Measurements from ENCODE around the gene ASIC2.
"Not testable (repeated sequence)": the region's sequence is repeated elsewhere in the genome, so short reads cannot be mapped to it uniquely, and the experiment has no call there.

The ASIC2 gene

DNA sequence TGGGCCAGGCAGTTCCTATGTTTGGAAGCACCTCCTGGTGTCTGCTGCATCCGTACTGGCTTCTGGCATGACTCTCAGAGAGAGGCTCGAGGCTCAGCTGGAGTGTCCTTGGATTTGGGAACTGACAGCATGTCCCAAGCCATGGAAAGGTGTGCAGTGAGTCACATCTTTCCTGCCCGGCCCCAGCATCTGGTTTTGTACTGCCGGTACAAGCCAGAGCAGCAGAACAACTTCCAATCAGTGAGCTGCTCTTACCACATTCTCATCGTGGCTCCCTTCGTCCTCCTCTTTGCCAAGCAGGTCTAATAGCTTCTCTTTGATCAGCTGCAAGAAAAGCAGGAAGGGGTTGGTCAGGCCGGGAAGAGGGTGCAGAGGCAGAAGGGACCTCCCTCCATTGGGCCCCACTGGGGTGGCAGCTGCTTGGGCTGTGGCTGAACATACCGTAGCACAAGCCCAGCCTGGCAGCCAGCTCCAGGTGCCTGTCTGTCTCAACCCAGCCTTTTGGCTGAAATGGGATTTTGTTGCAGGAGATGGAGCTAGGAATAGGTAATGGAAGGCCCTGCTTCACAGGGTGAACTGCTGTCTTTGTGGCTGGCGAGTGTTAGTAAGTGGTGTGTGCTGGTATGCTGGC is 277.3 kb downstream of the ASIC2 start:
- no peak for DNase-seq

DNA sequence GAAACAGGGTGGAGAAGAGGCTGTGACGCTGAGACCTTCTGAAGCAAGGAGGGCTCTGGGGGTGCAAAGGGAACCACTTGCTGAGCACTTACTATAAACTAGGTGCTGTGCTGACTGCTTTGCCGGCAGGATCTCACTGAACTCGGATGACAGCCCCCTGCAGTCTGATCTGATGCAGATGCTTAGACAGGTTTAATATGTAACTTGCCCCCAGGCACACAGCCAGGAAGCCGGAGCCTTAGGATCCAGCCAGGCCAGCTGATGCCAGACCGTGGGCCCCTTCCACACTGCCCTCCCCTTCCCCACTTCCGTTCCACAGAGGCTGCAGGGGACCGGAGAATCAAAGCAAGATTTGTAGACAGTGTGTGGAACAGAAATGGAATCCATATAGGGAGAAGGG is 278.3 kb downstream of the ASIC2 start:
- DNase-seq = no peak

DNA sequence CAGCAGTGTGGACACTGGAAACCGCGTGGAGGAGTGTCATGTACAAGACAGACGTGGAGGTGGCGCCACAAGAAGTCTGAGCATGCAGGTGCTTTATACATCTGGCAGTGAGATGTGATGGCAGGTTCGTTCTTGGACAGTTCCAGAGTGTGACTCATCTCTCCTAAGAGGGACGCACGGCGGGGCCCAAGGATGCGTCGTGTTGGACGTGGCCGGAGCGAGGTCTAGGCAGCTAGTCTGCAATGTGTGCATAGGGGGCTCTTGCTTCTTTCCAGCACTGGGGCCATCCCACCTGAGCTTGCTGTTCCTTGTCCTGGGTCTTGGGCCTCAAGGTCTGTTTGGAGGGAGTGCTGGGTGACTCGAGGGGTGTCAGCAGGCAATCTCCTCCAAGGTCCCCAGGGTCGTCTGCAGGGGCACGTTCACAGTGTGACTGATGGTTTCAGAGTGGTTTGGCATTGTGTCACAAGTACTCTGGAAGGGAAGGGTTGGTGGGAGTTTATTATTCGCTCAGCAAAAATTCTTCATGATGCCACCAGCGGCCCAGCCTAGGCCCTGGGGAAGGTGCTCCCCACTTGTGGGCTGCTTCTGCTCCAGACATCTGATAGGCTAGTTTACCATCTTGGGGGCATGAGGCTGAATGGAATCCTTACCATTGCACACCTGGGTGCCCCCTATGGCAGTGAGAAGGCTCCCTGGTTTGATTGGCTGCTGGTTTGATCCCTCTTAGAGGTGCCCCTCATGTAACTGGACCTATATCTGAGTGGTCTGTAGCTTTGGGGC is 279.3 kb downstream of the ASIC2 start:
- no peak for DNase-seq

DNA sequence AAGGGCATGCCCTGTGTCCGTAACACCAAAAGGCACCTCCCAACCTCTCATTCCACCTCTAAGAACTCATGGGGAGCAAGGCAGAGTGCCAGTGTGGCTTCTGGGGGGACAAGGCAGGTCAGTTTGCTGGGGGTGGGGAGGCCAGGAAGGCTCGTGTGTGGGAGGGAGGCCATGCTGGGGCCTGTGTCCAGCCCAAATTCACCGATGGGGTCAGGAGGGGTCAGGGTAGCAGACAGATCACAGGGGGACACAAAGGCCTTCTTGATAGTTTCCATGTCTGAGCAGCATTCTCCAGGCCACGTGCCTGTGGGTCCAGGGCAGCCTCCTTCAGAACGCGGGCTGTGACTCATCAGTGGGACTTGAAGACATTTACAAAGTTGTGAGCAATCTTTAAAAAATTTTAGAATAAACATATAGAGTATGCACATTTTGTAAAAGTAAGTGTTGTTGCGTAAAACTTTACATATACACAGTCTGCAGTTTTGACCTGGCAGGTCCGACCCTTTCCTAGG is 280.5 kb downstream of the ASIC2 start:
- DNase-seq = no peak

DNA sequence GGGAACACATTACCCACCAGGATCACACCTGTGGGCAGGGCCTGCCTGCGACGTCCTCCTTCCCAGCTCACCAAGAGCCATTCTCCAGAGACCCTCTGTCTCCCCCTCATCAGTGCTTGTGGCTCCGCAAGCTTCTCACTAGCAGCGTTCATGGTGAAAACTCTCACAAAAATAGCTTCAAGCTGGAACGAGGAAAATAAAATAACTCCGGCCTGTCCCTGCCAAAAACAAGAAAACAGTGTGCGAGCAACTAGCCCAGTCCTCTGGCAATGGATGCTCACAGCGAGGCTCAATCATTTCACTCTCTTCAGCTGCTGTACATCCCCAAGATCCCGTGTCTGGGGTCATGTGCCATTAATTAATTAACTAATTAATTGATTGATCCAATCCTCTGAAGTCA is 283.5 kb downstream of the ASIC2 start:
- DNase-seq = no peak

DNA sequence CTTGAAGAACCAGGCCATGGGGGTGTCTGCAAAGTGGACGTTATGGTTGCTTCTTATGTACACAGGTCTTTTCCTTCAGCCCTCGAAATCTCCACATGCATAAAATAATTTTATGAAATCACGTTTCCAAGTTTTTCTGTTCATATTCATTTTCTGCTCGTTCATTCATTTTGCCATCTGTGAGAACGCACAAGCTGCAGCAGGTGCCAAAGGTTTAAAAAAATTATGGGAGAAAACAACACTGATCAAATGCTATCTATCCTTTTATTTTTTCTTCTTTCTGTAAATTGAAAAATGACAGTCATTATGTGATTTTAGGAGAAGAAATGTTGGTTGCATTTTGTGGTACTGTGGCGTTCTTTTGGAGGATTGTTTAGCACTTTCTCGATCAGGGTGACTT is 285.9 kb downstream of the ASIC2 start:
- no peak for DNase-seq

DNA sequence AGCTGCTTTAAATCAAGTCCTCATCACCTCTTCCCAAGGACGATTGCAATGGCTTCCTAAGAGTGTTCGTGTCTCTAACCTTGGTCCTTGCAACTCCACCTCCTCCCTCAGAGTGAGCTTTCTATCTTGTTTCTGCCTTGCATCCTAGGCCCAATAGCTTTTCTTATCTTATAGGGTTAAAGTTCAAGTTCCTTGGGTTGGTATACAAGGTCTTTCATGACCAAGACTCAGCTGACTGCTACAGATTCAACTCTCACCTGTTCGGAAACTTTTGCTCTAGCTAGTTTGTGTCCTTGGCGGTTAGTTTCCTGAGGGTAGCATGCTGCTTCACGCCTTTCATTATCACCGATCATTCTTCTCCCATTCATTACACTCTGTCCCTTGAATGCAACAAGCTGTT is 290.8 kb downstream of the ASIC2 start:
- no peak for DNase-seq

DNA sequence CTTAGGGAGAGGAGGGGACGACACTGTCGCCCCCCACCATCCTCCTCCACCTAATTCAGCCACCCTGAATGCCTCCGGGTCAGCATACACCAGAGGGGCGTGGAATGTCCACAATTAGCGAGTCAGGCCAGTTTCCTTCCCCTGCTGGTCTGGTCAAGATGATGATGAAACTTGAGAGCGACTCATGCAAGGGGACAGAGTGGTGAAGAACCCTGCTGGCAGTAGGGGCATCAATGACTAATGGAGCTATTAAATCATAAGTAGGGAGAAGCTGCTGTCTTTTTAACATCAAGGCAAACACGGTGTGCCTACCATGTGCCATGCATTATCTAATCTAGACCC is 294.2 kb downstream of the ASIC2 start:
- DNase-seq = no peak

DNA sequence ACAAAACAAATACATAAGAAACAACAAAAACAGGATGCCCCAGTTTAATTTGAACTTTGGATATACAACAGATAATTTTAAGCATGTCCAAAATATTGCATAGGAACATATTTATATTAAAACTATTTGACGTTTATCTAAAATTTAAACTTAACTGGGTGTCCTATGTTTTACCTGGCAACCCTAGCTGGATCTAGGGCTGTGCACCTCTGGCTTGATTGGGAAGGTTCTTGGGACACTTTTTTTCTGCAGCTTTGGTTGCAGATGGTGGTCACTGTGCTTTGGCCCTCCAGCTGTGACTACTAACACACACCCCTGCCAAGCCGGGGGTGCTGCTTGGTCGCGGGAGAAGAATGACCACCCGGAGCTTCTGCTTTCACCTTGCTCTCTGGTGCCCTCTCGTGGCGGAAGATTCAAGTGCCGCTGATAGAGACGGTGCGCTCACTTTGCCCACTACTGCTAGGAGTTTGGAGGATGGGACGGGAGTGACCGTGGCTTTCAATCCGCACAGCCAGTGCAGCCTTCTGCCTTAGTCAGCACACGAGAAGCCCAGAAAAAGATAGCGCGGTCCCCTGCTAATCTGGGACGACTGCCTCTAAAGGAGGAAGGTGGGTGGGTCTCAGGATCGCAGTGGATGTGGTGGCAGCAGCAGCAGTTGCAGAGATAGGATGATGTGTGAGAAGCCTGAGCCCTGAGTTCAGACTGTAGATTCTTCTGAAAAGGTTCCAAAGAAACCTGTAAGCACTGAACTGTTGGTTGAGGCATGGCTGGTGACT is 294.8 kb downstream of the ASIC2 start:
- no peak for DNase-seq

DNA sequence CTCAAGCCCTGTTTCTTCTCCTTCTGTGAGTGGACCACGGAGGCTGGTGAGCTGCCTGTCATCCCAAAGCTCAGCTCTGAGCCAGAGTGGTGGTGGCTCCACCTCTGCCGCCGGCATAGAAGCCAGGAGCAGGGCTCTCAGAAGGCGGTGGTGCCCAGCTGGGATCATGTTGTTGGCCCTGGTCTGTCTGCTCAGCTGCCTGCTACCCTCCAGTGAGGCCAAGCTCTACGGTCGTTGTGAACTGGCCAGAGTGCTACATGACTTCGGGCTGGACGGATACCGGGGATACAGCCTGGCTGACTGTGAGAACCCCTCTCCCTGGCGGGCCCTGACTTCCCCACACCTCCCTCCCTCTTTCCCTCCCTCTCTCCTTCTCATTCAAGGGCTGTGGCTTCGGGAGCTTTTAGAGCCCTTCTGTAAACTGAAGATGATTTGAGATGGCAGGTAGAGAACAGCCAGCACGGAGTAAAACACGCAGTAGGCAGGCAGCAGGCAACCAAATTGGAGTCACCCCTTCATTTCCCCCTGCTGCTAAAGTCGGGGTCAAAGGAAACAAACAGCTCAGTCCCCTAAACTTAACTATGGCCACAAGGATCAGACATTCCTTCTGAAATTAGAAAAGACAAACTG is 297.6 kb downstream of the ASIC2 start:
- DNase-seq = no peak

DNA sequence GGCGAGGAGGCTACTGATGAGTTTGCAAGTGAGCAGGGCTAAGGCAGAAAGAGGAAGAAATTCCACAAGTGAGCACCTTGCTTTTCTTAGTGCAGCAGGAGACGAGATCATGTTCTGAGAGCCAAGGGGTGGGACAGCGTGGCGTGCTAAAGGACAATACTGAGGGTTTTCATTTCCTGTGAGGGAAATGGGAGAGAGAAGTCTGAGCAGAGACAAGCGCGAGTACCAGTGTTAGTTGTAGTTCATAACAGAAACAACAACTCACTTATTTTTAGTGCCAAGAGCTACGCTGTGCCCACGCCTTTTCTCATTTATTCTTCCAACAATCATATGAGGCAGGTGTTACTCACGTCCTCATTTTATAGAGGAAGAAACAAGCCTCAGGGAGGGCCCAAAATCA is 299.1 kb downstream of the ASIC2 start:
- DNase-seq = no peak

DNA sequence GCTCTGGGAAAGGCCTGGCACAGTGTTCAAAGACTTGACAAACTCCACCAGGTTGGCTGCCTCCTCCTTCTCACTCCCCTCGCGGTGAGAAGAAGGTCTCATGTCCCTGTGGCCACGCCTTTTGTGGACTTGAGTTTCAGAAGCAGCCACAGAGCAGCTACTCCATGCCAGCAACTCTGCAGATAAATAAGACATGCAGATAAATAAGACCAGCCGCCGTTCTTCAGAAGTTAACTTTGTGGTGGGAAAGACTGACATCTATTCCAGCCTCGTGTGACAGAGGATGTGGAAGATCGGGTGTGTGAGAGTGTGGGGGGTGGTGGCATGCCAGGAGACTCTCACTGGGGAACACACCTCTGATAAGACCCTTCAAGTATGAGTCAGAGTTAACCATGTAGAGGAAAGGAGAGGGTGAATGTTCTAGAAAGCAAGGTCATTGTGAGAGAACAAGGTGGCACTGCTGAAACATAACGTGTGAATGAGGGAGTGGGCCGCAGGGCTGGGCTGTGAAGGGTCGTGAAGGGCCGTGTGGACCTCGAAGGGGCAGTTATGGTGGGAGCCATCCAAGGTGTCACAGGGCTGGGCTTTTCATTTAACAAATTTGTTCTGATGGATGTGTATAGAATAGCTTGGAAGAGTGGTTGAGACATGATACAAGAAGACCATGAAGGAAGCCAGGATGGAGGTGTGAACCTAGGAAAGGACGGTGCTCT is 300.6 kb downstream of the ASIC2 start:
- DNase-seq = no peak

DNA sequence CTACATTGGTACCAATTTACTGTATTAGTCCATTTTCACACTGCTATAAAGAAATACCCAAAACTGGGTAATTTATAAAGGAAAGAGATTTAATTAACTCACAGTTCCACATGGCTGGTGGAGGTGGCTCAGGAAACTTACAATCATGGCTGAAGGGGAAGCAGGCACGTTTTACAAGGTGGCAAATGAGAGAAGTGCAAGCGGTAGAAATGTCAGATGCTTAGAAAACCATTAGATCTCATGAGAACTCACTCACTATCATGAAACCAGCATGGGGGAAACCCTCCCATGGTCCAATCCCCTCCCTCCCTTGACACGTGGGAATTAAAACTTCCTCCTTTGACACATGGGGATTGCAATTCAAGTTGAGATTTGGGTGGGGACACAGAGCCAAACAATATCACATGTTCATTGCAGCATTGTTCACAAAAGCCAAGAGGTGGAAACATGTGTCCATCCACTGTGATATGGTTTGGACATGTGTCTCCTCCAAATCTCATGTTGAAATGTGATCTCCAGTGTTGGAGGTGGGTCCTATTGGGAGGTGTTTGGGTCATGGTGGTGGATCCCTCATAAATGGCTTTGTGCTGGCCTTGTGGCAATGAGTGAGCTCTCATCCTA is 304.5 kb downstream of the ASIC2 start:
- DNase-seq = no peak

DNA sequence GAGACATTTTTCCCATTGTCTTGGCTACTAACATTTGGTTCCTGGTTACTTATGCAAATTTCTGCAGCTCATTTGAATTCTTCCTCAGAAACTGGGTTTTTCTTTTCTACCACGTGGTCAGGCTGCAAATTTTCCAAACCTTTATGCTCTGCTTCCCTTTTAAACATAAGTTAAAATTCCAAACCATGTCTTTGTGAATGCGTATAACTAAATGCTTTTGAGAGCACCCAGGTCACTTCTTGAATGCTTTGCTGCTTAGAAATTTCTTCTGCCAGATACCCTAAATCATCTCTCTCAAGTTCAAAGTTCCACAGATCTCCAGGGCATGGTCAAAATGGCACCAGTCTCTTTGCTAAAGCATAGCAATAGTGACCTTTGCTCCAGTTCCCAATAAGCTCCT is 305.2 kb downstream of the ASIC2 start:
- DNase-seq = not testable (repeated sequence)

DNA sequence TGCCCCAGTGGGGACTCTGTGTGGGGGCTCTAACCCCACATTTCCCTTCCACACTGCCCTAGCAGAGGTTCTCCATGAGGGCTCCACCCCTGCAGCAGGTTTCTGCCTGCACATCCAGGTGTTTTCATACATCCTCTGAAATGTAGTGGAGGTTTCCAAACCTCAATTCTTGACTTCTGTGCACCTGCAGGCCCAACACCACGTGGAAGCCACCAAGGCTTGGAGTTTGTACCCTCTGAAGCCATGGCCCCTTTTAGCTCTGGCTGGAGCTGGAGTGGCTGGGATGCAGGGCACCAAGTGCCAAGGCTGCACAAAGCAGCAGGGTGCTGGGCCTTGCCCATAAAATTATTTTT is 305.7 kb downstream of the ASIC2 start:
- not testable (repeated sequence) for DNase-seq

DNA sequence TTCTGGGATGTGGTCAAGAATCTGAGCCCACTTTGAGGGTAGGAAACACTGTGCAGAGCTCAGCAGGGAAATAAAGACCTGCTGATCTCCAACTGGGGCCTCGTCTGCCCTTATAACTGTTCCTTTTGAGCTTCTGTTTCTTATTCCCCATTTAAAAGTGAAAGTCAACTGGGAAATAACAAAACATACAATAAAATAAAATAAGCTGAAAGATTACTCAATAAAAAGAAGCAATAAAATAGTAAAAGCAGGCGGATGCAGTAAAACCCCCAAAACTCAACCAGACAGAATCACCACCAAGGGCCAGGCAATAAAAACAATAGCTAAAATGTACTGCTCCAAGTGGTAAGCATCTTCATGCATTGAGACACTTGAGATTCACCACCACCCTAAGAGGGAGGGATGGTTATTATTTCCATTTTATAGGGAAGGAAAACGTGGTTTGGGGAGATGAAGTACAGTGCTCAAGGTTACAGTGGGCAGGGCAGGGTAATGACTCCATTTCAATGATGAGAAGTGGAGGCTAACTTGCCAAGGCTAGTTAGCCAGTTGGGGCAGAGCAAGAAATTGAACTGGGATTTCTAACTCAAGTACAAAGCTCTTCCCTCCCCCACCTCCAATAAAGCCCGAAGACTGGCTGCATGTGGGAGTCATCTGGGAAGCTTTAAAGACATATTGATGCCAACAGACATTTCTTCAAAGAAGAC is 307.9 kb downstream of the ASIC2 start:
- no peak for DNase-seq

DNA sequence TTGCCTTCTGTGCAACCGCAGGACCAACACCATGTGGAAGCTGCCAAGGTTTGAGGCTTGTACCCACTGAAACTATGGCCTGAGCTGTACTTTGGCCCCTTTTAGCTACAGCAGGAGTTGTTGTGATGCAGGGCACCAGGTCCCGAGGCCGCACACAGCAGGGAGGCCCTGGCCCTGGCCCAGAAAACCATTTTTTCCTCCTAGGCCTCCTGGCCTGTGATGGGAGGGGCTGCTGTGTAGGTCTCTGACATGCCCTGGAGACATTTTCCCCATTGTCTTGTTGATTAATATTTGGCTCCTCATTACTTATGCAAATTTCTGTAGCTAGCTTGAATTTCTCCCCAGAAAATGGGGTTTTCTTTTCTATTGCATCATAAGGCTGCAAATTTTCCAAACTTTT is 311.5 kb downstream of the ASIC2 start:
- DNase-seq = not testable (repeated sequence)

DNA sequence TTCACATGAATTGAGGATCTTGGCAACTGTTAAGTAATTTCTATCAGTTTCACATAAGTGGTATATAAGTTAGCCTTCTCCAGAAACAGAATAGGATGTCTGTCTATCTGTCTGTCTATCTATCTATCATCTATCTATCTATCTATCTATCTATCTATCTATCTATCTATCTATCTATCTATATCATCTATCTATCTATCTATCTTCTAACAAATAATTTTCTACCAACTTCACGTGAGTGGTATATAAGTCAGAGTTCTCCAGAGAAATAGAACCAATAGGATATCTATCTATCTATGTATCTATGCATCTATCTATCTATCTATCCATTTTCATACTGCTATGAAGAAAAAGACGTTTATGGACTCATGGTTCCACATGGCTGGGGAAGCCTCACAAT is 312.9 kb downstream of the ASIC2 start:
- no peak for DNase-seq

DNA sequence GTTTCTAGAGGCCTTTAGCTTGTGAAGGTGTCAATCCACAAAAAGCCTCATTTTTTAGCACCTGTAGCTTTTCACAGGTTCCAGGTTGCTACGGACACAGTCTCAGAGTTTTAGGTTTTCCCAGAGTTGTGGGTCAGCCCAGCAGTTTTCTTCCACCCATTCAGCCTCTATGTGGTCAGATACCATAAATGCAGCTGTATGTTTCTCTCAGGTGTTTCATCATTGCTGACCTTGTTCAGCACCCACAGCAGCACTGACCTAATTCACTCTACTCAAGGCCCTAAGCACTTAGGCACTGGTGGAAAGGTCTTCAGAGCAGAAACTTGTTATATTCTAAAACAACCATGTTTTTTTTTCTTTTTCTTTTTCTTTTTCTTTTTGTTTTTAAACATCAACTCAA is 316.5 kb downstream of the ASIC2 start:
- no peak for DNase-seq

DNA sequence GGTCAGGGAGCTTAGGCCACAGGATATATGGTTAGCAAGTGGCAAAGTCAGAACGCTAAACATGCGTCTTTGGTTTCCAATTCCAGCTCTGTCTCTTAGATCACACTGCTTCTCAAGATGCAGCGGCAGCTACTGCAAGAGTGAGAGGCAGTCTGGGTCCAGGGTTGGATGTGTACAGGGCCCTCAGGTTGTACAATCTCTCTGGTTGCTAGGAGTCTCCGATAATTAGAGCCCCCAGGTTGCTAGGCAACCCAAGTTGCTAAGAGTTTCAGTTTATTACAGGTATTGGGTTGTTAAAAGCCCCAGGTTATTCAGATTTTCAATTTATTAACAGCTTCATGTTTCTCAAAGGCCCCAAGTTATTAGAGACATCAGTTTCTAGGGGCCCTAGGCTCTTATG is 317.0 kb downstream of the ASIC2 start:
- DNase-seq = no peak

DNA sequence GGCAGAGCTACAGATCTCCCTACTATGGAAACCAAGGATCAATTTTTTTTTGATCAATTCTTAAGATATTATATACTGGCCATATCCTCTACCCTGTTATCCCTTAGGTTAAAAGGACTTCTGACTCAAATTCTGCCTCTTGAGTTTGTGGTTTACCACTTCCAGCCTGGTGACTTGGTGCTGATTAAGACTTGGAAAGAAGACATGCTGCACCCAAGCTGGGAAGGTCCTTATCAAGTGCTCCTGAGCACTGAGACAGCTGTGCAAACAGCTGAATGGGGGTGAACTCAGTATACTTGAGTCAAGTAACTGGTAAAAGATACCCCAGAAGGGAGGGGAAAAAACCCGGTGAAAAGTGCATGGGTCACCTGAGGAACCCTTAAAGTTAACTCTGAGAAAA is 321.9 kb downstream of the ASIC2 start:
- no peak for DNase-seq

DNA sequence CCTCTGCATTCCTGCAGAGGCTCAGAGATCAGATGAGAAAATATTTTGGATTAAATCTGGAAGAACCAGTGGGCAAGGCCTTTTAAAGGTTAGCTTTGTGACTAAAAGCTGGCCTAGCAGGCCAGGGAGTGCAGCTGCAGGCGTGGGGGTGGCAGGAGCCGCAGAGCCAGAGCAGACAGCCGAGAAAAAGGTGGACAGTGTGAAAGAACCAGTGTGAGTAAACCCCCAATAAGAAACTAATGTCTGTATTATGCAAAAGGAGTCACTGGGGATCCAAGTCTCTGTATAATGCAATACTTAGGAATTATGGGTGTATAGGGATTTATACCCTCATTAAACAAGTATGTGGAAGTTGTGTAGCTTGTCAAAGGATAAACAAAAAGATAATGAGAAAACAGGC is 322.8 kb downstream of the ASIC2 start:
- DNase-seq = no peak
